ENCODE results near the gene ZKSCAN1.
"Not testable (repeated sequence)": the region's sequence is repeated elsewhere in the genome, so short reads cannot be mapped to it uniquely, and the experiment has no call there.

The ZKSCAN1 gene

DNA sequence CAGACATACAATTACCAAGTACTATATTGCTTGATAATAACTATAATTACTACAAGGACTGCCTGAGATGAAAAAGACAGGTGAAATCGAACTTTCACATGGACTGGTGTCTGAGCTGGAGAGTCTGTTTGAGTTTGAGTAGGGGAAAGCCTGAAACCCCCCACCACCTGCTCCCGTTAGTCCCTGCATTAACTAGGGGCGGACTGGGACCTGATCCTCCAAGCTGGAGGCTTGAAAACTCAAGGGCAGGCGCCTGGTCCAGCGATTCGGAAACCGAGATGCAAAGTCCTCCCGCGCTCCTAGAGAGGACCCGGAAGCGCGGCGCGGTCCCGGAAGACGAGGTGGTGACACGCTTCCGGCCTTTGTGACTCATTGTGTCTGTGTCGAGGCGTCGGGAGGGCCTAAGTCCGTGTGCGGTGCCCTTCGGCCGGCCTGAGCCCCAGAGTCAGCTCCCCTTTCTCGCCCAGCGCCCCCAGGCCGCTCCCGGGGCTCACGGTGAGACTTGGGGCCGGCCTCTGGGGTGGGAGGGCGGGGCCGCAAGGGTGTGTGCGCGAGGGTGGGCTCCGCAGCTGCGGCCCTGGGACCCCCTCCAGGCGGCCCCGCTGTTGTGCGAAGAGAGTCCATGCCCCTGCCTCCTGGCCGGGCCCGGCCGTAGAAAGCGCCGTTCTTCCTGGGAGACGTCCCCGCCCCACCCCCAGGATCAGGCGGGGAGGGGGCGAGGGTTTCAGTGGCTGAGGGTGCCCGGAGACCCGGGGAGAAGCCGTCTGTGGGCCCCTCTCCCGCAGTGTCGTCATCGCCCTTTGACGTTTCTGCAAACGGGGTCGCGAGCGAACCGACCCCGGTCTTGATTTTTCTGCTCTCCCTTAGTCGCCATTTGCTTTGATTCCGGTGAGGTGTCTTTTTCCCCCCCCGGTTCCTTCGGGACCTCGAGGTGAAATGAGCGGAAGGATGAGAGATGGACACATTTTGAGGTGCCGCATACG, at the start of gene ZKSCAN1:
TSS of gene ZKSCAN1 (plus strand) at position 365 of the 983 bp plus-strand sequence. CDS start 7,911 bp downstream, outside the sequence.
- DNase-seq: peak; percentile 90

DNA sequence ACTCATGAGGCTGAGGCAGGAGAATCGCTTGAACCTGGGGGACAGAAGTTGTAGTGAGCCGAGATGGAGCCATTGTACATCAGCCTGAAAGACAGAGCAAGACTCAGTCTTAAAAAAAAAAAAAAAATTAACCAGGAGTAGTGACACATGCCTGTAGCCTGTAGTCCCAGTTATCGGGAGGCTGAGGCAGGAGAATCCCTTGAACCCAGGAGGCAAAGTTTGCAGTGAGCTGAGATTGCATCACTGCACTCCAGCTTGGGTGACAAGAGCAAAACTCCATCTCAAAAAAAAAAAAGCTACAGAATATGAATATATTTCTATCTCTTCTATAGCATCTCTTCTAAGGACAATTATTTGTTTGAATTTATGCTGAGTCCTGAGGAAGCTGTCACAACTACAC, 46.1 kb upstream of the ZKSCAN1 start:
- DNase-seq: no peak

DNA sequence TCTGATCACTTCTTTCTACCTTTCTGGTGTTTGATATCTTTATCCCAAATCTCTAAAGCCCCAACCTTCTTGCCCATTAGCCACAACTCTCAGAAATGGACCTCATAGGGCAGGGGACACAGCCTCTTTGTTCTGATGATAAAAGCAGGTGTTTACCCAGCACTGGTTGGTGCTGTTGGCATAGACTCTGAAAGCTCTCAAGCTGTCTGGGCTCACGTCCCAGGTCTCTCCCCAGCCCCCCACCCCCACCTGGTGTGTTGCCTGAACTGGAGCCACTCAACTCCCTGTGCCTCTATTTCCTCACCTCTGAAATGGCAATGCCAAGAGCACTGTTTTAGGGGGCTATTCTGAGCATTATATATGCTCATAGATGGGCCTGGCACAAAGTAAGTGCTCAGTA, 45.6 kb upstream of the ZKSCAN1 start:
- DNase-seq: not testable (repeated sequence)

DNA sequence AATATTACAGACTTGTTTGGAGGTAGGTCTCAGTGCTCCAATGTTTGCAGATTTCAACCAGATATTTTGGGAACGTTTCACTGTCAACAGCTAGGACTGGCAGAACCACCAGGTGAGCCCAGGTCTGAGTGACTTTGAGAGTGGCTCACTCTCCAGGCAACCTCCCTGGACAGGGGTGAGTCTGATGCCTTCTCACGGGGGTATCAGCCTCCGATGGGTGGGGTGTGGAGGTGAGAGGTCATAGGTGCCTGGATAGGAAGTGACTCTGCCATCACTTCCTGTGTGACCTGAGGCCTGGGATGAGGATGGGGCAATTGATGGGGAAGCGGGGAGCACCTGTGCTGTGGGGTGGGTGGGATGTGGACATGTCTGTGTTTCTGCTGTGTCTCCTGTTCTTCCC, 44.2 kb upstream of the ZKSCAN1 start:
- no peak for DNase-seq

DNA sequence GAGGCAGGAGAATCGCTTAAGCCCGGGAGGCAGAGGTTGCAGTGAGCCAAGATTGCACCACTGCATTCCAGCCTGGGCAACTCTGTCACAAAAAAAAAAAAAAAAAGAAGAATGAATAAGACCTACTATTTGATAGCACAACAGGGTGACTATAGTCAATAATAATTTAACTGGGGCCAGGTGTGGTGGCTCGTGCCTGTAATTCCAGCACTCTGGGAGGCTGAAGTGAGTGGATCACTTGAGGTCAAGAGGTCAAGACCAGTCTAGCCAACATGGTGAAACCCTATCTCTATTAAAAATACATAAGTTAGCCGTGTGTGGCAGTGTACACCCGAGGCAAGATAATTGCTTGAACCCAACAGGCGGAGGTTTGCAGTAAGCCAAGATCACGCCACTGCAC, 41.6 kb upstream of the ZKSCAN1 start:
- DNase-seq: not testable (repeated sequence)

DNA sequence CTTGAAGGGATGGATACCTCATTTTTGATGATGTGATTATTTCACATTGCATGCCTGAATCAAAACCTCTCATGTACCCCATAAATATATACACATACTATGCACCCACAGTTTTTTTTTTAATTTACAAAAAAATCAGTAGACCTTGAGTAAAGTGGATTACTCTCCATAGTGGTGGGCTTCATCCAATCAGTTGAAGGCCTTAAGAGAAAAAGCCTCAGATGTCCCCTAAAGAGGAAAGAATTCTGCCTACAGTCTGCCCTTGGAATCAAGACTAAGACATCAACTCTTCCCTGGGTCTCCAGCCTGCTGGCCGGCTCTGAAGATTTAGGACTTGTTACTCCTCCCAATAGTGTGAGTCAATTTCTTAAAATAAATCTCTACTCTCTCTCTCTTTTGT, 40.7 kb upstream of the ZKSCAN1 start:
- no peak for DNase-seq

DNA sequence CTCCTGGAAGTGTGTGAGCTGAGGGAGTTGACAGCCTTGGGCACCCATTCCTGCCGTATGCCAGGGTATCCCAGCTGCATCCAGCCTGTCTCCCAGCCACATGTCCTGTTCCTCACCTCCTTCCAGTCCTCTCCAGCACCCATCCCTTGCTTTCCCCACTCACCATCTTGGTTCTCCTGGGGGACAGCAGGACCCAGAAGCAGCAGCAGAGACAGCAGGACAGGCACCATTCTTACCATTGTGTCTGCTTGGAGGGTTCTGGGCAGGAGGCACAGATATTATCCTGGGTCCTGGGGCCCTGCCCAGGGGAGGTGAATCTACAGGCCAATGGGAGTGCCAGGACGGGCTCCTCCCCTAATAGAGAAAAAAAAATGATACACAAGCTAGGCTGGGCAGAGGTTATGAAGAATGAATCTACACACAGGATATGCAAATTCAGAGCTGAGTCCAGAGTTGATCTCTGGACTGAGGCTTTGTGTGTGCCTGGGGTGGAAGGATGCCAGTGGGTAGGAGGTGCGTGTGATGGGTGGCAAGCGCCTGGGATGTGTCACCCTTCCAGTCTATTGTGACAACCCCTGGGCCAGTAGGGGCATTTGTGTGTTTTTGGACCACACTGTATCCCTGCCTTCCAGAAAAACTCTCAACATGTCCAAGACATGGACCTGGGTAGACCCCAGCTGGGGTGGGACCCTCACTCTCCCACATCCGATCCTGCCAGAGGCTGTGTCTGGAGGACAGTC, 39.4 kb upstream of the ZKSCAN1 start, which contains the start of gene AZGP1:
TSS of gene AZGP1 (minus strand) at position 250 of the 740 bp plus-strand sequence. CDS start at position 239, 11 bp downstream.
- DNase-seq: no peak

DNA sequence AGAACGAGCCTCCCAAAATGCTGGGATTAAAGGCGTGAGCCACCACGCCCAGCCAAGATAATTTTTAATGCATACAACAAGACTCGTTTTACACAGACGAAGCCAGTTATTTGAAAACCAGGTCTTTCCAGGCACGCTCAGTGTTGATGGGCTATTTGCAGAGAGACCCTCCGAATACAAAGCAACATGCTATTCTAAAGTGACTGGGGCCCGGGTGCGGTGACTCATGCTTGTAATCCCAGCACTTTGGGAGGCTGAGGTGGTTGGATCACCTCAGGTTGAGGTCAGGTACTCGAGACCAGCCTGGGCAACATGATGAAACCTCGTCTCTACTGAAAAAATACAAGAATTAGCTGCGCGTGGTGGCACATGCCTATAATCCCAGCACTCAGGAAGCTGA, 38.8 kb upstream of the ZKSCAN1 start:
- DNase-seq: no peak

DNA sequence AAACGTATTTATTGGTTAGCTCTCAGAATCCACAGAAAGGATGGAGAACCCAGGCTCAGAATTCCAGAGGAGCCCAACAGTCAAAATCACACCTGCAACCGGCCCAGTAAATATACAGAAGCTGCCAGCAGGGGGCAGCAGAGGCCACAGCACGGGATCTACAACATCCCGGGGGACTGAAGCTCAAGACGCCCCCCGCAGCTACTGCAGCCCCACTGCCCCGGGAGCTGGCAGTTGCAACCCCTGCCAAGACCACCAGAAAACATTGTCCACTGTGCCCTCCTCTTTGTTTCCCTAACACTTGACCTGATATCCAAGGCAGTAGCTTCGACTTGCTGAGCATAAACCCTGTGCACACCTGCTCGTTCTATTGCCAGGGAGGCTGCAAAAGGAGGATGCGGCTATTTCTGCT, 35.6 kb upstream of the ZKSCAN1 start:
- DNase-seq: peak; percentile 72

DNA sequence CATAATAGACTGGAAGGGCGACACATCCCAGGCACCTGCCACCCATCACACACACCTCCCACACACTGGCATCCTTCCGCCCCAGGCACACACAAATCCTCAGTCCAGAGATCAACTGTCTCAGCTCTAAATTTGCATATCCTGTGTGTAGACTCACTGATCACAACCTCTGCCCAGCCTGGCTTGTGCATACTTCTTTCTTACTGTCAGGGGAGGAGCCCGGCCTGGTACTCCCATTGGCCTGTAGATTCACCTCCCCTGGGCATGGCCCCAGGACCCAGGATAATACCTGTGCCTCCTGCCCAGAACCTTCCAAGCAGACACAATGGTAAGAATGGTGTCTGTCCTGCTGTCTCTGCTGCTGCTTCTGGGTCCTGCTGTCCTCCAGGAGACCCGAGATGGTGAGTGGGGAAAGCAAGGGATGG, 34.9 kb upstream of the ZKSCAN1 start:
- not testable (repeated sequence) for DNase-seq

DNA sequence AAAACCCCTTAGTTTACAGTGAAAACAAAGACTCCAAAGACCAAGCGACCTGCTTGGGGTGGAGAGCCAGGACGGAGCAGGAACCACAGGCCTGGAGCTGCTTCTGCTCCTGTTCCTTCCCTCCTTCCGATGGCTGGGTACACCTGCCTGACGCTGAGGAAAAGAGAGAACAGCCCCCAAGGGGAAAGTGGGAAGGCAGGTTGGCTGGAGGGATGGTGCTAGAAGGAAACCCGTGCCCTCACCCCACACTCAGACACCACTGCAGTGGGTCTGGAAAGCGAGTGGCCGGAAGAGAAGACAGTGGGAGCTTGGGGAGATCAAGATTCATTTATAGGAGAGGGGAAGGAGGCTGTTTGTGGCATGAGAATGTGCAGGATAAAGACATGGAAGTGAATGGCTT, 34.3 kb upstream of the ZKSCAN1 start:
- DNase-seq: not testable (repeated sequence)

DNA sequence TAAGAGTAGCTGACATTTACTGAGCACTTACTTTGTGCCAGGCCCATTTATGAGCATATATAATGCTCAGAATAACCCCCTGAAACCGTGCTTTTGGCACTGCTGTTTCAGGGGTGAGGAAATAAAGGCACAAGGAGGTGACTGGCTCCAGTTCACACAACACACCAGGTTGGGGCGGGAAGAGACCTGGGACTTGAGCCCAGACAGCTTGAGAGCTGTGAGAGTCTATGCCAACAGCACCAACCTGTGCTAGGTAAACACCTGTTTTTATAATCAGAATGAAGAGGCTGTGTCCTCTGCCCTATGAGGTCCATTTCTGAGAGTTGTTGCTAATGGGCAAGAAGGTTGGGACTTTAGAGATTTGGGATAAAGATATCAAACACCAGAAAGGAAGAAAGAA, 30.8 kb upstream of the ZKSCAN1 start:
- no peak for DNase-seq

DNA sequence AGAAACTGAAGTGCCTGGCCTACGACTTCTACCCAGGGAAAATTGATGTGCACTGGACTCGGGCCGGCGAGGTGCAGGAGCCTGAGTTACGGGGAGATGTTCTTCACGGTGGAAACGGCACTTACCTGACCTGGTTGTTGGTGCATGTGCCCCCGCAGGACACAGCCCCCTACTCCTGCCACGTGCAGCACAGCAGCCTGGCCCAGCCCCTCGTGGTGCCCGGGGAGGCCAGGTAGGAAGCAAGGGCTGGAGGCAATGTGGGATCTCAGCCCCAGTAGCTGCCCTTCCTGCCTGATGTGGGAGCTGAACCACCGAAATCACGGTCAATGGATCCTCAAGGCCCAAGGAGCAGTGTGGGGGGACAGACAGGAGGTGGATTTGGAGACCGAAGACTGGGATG, 28.1 kb upstream of the ZKSCAN1 start:
- DNase-seq: not testable (repeated sequence)

DNA sequence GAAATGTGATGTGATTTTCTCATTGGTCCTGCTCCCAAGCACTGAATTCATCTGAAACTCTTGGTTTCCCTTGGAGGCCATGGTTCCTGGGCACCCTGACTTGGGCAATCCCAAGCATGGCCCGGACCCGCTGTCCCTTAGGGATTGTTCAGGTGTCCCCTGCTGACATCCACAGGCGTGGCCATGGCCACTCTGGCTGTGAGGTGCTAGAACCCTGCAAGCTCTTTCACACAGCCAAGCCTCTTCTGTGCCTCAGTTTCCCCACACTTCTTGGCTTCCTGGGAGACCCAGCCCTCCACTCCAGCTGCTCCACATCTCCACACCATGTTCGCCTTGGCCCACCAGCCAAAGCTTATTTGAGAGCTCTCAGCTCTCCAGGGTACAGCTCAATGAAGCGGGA, 27.6 kb upstream of the ZKSCAN1 start:
- no peak for DNase-seq

DNA sequence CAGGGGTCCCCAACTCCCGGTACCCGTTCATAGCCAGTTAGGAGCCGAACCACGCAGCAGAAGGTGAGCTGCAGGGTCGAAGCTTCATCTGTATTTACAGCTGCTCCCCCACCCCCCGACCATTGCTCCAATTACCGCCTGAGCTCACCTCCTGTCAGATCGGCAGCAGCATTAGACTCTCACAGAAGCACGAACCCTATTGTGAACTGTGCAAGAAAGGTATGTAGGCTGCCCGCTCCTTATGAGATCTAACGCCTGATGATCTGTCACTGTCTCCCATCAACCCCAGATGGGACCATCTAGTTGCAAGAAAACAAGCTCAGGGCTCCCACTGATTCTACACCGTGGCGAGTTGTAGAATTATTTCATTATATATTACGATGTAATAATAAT, 24.9 kb upstream of the ZKSCAN1 start:
- no peak for DNase-seq

DNA sequence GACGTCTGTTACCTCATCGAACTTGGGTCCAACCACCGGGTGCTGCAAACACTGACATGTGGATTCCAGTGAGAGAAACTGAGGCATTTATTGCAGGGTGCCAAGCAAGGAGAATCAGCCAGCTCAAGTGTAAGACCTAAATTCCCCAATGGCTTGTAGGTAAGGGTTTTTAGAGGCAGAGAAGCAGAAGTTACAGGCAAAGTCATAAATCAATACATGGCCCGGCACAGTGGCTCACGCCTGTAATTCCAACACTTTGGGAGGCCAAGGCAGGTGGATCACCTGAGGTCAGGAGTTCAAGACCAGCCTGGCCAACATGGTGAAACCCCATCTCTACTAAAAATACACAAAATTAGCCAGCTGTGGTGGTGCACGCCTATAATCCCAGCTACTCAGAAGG, 23.9 kb upstream of the ZKSCAN1 start:
- not testable (repeated sequence) for DNase-seq

DNA sequence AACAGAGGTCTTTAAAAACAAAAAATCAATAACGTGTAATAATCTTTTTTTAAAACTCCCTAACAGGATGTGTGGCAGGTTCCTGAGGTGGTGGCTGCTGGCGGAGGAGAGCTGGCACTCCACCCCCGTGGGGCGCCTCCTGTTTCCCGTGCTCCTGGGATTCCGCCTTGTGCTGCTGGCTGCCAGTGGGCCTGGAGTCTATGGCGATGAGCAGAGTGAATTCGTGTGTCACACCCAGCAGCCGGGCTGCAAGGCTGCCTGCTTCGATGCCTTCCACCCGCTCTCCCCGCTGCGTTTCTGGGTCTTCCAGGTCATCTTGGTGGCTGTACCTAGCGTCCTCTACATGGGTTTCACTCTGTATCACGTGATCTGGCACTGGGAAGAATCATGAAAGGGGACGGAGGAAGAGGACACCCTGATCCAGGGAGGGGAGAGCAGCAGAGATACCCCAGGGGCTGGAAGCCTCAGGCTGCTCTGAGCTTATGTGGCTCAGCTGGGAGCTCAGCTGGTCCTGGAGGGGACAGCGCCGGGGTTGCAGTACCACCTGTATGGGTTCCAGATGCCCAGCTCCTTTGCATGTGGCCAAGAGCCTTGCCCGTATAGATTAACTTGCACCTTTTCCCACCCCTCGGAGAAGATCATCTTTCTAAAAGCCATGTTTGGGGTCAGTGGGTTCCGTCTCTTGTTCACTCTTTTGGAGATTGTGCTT, 22.9 kb upstream of the ZKSCAN1 start:
- no peak for DNase-seq

DNA sequence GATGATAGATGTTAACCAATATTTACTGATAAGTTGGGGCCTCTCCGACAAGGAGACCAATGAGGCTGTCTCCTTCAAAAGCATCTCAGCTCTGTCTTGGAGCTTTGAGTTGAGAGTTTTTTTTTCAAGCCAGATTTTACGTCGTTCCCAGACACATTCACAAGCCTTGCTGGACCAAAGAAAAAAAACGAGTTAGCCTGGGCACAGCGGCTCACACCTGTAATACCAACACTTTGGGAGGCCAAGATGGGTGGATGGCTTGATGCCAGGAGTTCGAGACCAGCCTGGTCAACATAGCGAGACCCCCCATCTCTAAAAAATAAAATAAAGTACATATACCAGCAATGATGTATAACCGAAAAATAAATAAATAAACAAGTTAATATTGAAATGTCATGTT, 20.6 kb upstream of the ZKSCAN1 start:
- DNase-seq: no peak

DNA sequence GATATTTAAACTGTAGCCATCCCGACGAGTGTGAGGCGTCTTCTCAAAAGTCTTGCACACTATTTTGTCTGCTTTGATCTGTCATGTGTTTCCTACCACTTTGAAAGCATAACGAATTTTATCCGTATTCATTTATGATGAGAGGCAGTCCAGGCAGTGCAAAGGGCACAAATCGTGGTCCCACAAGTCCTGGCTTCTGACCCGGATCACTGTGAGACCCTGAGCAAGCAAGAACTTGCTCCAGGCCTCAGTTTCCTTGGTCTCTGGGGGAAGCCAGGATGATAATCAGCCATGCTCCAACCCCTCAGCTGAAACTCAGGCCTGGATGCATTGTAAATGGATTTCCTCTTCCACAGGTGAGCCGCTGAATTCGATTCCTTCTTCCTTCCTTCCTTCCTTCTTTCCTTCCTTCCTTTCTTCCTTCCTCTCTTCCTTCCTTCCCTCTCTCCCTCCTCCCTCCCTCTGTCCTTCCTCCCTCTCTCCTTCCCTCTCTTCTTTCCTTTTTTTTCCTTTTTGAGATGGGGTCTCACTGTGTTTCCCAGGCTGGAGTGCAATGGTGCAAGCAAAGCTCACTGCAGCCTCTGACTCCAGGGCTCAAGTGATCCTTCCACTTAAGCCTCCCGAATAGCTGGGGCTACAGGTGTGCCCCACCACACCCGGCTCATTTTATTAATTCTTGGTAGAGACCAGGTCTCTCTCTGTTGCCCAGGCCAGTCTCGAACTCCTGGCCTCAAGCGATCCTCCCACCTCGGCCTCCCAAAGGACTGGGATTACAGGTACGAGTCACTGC, 18.4 kb upstream of the ZKSCAN1 start:
- no peak for DNase-seq

DNA sequence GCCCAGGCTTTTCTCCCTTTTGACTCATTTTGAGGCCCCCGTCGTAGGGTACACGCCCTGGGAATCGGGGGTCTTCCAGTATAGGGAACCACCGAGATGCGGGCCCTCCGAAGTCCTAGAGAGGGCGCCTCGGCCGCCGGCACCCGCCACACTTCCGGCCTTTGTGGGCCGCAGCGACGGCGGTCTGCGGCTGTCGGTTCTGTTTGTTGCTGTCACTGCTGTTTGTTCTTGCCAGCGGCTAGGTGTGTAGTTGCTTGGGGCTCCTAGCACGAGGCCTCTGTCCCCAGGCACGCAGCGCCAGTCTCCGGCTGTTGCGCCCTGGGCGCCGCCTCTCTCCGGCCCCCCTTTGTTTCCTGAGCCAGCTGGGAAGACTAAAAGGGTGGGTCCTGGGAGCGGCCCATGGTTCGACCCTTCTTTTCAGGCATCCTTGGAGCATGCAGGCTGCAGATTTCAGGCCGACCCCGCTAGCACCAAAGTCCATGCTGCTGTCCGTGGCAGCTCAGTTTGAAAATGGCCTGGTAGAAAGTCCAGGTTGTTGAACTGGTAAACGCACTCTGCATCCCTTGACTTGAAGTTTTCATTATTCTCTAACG, 17.8 kb upstream of the ZKSCAN1 start:
- peak; percentile 72 for DNase-seq

DNA sequence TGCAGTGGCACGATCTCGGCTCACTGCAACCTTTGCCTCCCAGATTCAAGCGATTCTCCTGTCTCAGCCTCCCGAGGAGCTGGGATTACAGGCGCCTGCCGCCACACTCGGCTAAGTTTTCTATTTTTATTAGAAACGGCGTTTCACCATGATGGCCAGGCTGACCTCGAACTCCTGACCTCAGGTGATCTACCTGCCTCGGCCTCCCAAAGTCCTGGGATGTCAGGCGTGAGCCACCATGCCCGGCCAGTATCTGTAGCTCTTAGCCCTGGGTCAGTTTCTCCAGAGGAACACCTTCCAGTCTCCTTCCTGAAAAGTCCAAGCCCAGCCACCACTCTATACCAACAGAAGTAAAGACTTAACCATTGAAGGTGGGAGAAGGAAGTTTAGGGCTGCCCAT, 15.2 kb upstream of the ZKSCAN1 start:
- DNase-seq: no peak

All from activated CD4-positive, alpha-beta T cell treated with anti-CD3 and anti-CD28 coated beads for 48 hours (primary cell).